CD4-positive, alpha-beta T cell treated with Interleukin-1 beta for 1 hour (primary cell): ENCODE measurements around the gene NFASC.
A peak's percentile ranks its signal among the peaks of the same experiment; 100 is the strongest.

Experiments
- DNase-seq, 2 donors: peaks; one replicate each; pipeline ENCODE4 v3.0.0-alpha.2; 2020 to 2022

NFASC gene

DNA sequence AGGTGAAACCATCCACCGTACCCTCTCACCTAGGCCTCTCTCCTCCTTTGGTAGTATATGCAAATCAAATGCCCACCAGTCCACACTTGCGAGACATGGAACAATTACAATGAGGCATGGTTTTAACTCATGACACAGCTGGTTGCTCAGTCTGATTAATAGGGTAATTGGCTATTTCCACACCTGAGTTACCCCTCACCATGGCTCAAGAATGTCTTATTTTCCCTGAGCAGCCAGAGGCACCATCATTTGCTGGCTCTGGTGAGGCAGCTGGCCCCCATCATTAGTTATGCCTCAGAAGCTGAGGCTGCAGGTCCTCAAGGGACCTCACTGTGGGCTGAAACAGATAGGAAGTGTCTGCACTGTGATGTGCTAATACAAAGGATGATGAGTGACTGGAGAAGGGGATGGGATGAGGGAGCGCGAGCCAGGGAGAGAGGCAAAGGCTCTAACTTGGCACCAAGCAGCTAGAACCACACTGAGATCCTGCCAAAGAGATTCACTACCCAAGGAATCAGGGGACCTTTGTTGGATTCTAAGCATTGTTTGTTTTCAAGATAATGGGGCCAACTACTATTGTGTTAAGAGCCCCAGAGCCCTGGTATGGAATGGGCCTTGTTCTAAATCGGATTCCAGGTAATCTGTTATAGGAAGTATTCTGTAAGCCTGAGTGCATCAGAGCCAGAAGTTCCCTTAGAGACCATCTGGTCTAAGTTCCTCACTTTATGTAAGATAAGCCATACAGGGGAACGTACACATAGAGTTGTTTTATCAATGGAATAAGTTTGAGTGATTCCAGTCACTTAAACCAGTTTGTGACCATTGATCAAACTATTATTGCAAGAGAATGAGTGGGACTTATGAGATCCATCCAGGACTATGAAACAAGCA is 92.3 kb downstream of the NFASC start:
- no peak for DNase-seq

GRCh38 chr1:204967451-204967850 is 96.8 kb downstream of the NFASC start:
- DNase-seq = no peak

DNA sequence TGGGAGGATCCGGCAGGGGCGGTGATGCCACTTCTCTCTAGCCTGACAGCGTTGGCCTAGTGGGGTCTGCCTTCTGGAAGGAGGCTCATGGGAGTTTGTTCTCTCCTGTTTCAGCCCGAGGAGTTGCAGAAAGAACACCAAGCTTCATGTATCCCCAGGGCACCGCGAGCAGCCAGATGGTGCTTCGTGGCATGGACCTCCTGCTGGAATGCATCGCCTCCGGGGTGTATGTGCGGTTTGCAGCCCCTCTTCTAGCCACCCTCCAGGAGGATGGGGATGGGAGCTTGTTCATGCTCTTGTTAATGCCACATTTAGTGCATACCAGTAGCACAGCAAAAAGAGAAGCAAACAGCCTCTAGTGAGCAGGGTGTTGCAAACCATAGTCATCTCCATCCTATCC is 97.5 kb downstream of the NFASC start:
- no peak for DNase-seq

GRCh38 chr1:204968951-204969350 is 98.3 kb downstream of the NFASC start:
- DNase-seq = no peak

GRCh38 chr1:204970937-204971336 is 100.3 kb downstream of the NFASC start:
- DNase-seq = no peak

DNA sequence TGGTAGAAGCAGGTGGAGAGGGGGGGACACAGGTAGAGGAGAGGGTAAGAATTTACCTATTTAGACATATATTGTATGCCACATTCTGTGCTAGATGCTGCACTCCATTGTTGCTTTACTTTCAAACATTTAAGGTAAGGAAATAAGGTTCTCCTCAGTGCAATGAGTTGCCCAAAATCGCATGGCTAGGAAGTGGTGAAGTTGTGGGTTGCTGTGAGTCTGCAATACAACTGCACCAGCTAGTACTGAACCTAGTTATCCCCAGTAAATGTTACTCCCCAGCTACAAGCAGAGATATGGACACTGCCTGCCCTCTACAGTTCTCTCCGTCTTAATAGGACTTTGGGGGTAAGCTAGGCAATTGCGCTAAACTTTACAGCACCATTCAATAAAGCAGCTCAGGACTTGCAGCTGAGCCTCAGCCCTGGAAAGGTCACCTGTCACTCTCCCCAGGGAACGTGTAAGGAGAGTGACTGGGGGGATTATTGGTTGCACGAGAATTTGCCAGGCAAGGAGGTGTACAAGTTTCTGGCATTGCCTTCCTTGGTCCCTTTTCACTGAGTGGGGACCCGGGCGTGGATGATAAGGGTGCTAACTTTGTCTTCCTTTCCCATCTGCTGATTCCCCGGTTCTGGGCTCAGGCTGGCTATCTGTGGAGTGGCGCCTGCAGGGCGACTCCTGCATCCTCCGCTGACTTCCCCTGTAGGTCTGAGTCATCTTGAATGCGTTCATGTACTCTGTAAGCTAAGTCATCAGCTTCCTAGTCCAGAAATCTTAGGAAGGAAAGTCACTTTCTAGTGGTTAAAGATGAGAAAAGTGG is 101.1 kb downstream of the NFASC start:
- DNase-seq = peak in 1 of 2 donors; percentile 35

- no peak for DNase-seq
Observed at GRCh38 chr1:204972426-204972825, 101.8 kb downstream of the NFASC start.

- no peak for DNase-seq
Observed at GRCh38 chr1:204973449-204973848, 102.8 kb downstream of the NFASC start.

GRCh38 chr1:204974327-204974726 is 103.7 kb downstream of the NFASC start:
- DNase-seq = no peak

- DNase-seq = no peak
Observed at GRCh38 chr1:204975021-204975420, 104.4 kb downstream of the NFASC start.

- peak; percentile 40 to 49 for DNase-seq
Observed at GRCh38 chr1:204975568-204976235, 105.0 kb downstream of the NFASC start.

DNA sequence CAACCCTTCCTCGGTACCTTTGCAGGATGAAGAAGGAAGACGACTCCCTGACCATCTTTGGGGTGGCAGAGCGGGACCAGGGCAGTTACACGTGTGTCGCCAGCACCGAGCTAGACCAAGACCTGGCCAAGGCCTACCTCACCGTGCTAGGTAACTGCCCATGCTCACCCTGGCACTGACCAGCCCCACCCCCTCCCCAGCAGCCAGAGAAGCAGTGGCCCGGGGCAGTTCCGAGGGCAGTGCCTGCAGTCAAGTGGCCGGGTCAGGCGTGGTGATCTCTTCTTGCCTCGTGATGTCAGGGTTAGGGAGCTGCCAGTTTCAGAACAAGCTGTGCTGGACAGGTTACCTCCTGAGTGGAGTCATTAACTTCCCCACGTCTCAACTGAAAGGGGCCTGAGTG is 106.0 kb downstream of the NFASC start:
- no peak for DNase-seq

- DNase-seq = peak in 1 of 2 donors; percentile 1
Observed at GRCh38 chr1:204977318-204977717, 106.7 kb downstream of the NFASC start.

DNA sequence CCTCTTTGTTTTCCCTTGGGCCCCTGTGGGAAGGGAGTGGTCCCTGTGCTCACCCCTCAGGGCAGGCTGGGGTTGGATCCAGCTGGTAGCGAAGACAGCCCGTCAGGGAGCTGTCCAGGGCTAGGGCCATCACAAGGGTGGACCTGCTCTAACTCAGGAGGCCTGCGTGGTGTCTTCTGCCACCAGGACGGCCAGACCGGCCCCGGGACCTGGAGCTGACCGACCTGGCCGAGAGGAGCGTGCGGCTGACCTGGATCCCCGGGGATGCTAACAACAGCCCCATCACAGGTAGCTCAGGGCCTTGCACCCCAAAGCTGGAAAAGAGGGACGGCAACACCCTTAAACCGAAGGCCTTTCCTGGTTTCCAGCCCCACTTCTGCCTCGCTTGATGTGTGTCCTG is 108.1 kb downstream of the NFASC start:
- no peak for DNase-seq

GRCh38 chr1:204979306-204979705 is 108.6 kb downstream of the NFASC start:
- DNase-seq = no peak

DNA sequence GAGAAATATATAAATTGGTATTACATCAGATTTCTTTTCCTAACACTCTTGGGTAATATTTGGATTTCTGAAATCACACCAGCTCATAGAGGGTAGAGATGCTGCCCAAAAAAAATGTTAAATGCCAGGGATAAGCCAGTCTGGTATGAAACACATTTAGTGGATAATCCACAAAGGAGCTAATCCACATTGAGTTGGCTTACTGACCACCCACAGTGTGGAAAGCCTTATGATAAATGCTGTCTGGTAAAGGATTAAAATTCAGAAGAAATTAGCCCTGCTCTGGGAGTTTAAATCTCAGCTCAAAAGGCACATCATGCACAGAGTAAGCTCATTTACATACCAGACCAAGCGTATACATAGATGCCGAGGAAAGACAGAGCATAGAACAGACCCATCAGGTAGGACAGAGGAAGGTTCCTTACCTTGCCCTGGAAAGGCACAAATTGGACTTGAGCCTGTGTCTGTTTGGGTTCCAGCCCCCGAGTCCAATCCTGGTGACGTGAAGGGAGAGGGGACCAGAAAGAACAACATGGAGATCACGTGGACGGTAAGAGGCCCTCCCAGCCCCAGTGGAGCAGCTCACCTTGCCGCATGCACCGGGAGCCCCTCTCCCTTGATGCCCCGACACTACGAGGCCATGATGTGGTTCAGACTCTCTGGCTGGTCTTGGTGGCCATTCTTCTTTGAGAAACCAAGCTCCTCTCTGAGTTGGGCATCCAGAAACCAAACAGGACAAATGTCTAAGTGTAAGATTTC is 109.4 kb downstream of the NFASC start:
- no peak for DNase-seq

GRCh38 chr1:204980840-204981405 is 110.3 kb downstream of the NFASC start:
- DNase-seq = no peak

DNA sequence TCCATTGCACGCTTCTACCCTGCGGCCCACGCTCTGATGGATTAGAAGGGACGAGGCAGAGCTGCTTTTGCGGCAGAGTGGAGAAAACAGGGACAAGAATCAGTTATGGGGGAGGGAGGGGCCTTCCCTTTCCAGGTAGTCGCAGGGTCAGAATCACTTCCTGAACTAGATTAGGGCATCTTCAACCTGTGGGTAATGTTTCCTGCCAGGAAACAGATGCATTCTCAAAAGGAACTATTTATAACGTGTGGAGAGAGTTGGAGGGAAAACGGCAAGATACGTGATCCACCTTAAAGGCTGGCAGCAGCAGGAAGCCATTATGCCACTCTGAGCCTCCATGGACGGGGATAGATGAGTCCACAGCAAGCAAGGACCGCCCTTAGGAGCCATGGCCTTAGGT is 112.5 kb downstream of the NFASC start:
- no peak for DNase-seq

DNA sequence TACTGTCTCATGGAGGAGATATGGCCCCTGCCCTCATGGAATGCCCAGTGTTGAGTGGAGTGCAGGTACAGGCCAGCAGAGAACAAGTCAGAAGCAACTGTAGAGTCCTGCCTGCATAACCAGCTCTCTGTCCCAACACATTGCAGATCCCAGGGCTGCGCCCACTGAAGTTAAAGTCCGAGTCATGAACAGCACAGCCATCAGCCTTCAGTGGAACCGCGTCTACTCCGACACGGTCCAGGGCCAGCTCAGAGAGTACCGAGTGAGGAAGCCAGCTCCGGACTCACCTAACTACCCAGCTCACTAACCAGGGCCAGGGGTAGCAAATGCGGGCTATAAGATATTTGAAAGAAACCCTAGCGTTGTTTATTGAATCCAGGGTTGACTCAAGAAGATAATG is 113.2 kb downstream of the NFASC start:
- DNase-seq = no peak

DNA sequence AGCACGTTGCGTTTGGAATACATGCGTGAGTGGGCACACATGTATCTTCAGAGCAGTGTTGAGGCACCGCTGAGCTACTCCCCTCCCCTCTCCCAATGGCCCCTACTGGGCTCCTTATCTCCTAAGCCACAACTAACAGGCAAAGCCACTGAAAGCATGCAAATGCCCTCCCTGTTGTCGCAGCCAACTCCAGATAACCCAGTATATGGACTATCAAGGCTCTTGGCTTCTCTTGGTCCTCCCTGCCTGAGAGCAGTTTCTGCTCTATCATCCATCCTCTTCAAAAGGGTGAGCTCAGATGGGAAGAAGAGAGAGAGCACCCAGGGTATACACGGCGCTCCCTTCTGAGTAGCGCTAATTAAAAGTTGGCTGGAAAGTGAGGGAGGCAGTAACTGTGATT is 113.8 kb downstream of the NFASC start:
- no peak for DNase-seq

DNA sequence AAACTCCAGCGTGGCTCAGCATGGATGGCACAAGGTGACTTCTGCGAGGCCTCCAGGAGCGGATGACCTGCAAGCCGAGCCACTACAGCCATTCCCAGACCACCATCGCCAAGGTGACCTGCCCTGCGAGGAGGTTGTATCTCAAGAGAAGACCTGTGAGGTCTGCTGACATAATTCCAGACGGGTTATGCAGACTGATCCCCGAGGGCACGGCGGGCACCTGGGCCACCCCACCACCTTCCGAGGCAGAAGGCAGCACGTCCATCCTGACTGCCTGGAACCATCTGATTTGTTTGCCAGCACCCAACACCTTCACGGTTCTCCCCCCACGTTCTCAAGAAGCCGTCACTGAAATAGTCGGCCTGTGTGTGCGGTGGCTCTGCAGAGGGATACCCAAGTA is 115.5 kb downstream of the NFASC start:
- DNase-seq = no peak

DNA sequence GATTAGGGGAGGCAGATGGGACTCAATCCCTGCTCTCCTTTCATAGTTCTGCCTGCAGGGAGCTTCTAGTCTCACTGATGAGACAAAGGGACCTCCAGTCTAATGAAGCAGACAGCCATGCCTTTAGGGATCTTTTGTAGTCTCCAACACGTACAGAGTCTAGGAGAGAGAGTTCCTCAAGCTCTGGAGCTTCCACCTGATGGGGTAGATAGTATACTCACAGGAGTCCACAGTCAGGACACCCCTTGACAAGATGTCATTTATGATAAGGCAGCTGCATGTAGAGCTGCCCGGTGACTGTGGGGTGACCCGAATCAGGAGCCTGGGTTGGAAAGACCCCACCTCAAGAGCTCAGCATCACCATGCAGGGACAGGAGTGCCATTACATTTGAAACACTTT is 117.0 kb downstream of the NFASC start:
- no peak for DNase-seq
